Stimulated activated CD4-positive, alpha-beta T cell treated with anti-CD3 and anti-CD28 coated beads, Interleukin-2, amount 100 ng/mL, for 24 hours (primary cell): ENCODE data around the gene CBARP.
"Not testable (repeated sequence)": the region's sequence is repeated elsewhere in the genome, so short reads cannot be mapped to it uniquely, and the experiment has no call there.

Experiments used
- DNase-seq, 2 donors: peaks; one replicate each; pipeline ENCODE4 v3.0.0-alpha.2; 2020

Gene CBARP

GRCh38 chr19:1224047-1224825, 13.6 kb downstream of the CBARP start:
- no peak for DNase-seq

GRCh38 chr19:1223018-1223855, 14.6 kb downstream of the CBARP start:
- DNase-seq: peak in 1 of 2 donors; percentile 40

- DNase-seq: no peak
Measured at GRCh38 chr19:1222394-1222793, 15.4 kb downstream of the CBARP start.

GRCh38 chr19:1221904-1222255, 15.9 kb downstream of the CBARP start:
- DNase-seq: no peak

- DNase-seq: no peak
Measured at GRCh38 chr19:1220976-1221903, 16.6 kb downstream of the CBARP start.

GRCh38 chr19:1220477-1220930, 17.3 kb downstream of the CBARP start:
- DNase-seq: no peak

GRCh38 chr19:1219786-1220476, 17.9 kb downstream of the CBARP start:
- no peak for DNase-seq

GRCh38 chr19:1218751-1219567, 18.8 kb downstream of the CBARP start:
- DNase-seq: no peak

GRCh38 chr19:1217366-1217765, 20.4 kb downstream of the CBARP start:
- no peak for DNase-seq

GRCh38 chr19:1216756-1217155, 21.0 kb downstream of the CBARP start:
- no peak for DNase-seq

- DNase-seq: no peak
Measured at GRCh38 chr19:1214862-1215731, 22.7 kb downstream of the CBARP start.

- DNase-seq: no peak
Measured at GRCh38 chr19:1214299-1214861, 23.4 kb downstream of the CBARP start.

GRCh38 chr19:1213391-1214286, 24.2 kb downstream of the CBARP start:
- peak; percentile 51 to 61 for DNase-seq

GRCh38 chr19:1211494-1212234, 26.1 kb downstream of the CBARP start:
- DNase-seq: no peak

- DNase-seq: no peak
Measured at GRCh38 chr19:1210227-1210538, 27.6 kb downstream of the CBARP start.

- not testable (repeated sequence) for DNase-seq
Measured at GRCh38 chr19:1208830-1209229, 29.0 kb downstream of the CBARP start.

- peak; percentile 32 to 43 for DNase-seq
Measured at GRCh38 chr19:1206864-1207450, 30.8 kb downstream of the CBARP start.
